GM19455 (cell line): ENCODE data around the gene MCF2L.
"Not testable (repeated sequence)": the region's sequence is repeated elsewhere in the genome, so short reads cannot be mapped to it uniquely, and the experiment has no call there.

Source experiments
- ATAC-seq: cut with Tn5 transposase; IDR thresholded peaks from one replicate; pipeline ENCODE4 v1.9.1; 2021; ENCODE audit not compliant: unreplicated experiment

MCF2L gene

GRCh38 chr13:113028336-113029060 is 59.5 kb downstream of the MCF2L start:
- ATAC-seq, result no peak

GRCh38 chr13:113029061-113029445 is 60.0 kb downstream of the MCF2L start:
- no peak for ATAC-seq

GRCh38 chr13:113029487-113030258 is 60.7 kb downstream of the MCF2L start:
- no peak for ATAC-seq

GRCh38 chr13:113030259-113030640 is 61.2 kb downstream of the MCF2L start:
- not testable (repeated sequence) for ATAC-seq

- ATAC-seq, result no peak
Observed at GRCh38 chr13:113031465-113031864, 62.5 kb downstream of the MCF2L start.

- ATAC-seq, result no peak
Observed at GRCh38 chr13:113032291-113032690, 63.3 kb downstream of the MCF2L start.

- no peak for ATAC-seq
Observed at GRCh38 chr13:113033054-113033850, 64.2 kb downstream of the MCF2L start.

- ATAC-seq, result no peak
Observed at GRCh38 chr13:113034451-113035212, 65.6 kb downstream of the MCF2L start.

GRCh38 chr13:113035213-113035800 is 66.3 kb downstream of the MCF2L start:
- ATAC-seq, result no peak

- ATAC-seq, result no peak
Observed at GRCh38 chr13:113036401-113036800, 67.4 kb downstream of the MCF2L start.

GRCh38 chr13:113040031-113040430 is 71.0 kb downstream of the MCF2L start:
- no peak for ATAC-seq

GRCh38 chr13:113040597-113041292 is 71.7 kb downstream of the MCF2L start:
- ATAC-seq, result no peak

GRCh38 chr13:113041293-113041690 is 72.3 kb downstream of the MCF2L start:
- ATAC-seq, result no peak

GRCh38 chr13:113041896-113042295 is 72.9 kb downstream of the MCF2L start:
- ATAC-seq, result no peak

- ATAC-seq, result no peak
Observed at GRCh38 chr13:113042456-113042855, 73.4 kb downstream of the MCF2L start.

GRCh38 chr13:113043001-113043630 is 74.1 kb downstream of the MCF2L start:
- ATAC-seq, result no peak

GRCh38 chr13:113043931-113044330 is 74.9 kb downstream of the MCF2L start:
- ATAC-seq, result no peak

GRCh38 chr13:113044391-113045114 is 75.5 kb downstream of the MCF2L start:
- ATAC-seq, result no peak
